KMS-11 (cell line): ENCODE measurements around the gene DIABLO.

ENCODE experiments used
- H2AFZ ChIP-seq: fragments of 200-600 bp; sonication (generic); 2 replicates; pipeline ENCODE4 v1.6.1; 2016; ENCODE audit warnings: antibody characterized with exemption, mixed run types, low read depth
- H3K27ac ChIP-seq: fragments of 200-600 bp; sonication (generic); 2 replicates; pipeline ENCODE4 v1.6.1; 2016; ENCODE audit warnings: mild to moderate bottlenecking, mixed run types
- H3K27me3 ChIP-seq: fragments of 200-600 bp; sonication (generic); 2 replicates; pipeline ENCODE4 v1.6.1; 2017; ENCODE audit warnings: mild to moderate bottlenecking, low read depth, mixed run types, moderate library complexity; ENCODE audit not compliant: insufficient read depth
- H3K36me3 ChIP-seq: fragments of 200-600 bp; sonication (generic); 2 replicates; pipeline ENCODE4 v1.6.1; 2017; ENCODE audit warnings: mild to moderate bottlenecking, mixed run types; ENCODE audit not compliant: insufficient read depth
- H3K4me1 ChIP-seq: fragments of 200-600 bp; sonication (generic); 2 replicates; pipeline ENCODE4 v1.6.1; 2016; ENCODE audit warnings: mild to moderate bottlenecking, low read depth, mixed run types; ENCODE audit not compliant: poor library complexity, severe bottlenecking
- H3K4me2 ChIP-seq: fragments of 200-600 bp; sonication (generic); 2 replicates; pipeline ENCODE4 v1.7.0; 2016; ENCODE audit warnings: mild to moderate bottlenecking, mixed run types
- H3K4me3 ChIP-seq: fragments of 200-600 bp; sonication (generic); IDR thresholded peaks from 2 replicates; pipeline ENCODE4 v1.6.1; 2017; ENCODE audit warnings: low read depth, low read length, mixed read lengths; ENCODE audit not compliant: insufficient read depth
- H3K79me2 ChIP-seq: fragments of 200-600 bp; sonication (generic); 2 replicates; pipeline ENCODE4 v1.6.1; 2016; ENCODE audit warnings: low read depth, mixed run types; ENCODE audit not compliant: insufficient read depth
- H3K9ac ChIP-seq: fragments of 200-600 bp; sonication (generic); 2 replicates; pipeline ENCODE4 v1.6.1; 2016; ENCODE audit warnings: mild to moderate bottlenecking, mixed run types
- H4K20me1 ChIP-seq: fragments of 200-600 bp; sonication (generic); 2 replicates; pipeline ENCODE4 v1.6.1; 2016; ENCODE audit warnings: mild to moderate bottlenecking, mixed run types; ENCODE audit not compliant: insufficient read depth
- CTCF ChIP-seq: fragments of 200-600 bp; sonication (generic); conservative IDR thresholded peaks from 2 replicates; pipeline ENCODE4 v1.6.1; 2017; ENCODE audit warnings: low read depth, mild to moderate bottlenecking, antibody characterized with exemption, low read length, moderate library complexity, mixed read lengths

Gene DIABLO

GRCh38 chr12:122227341-122227740 is 1.5 kb upstream of the DIABLO start:
- H3K27ac ChIP-seq: no peak overlapping the region
- no peak for TF ChIP-seq CTCF
- H3K4me2 ChIP-seq: no peak overlapping the region
- H2AFZ ChIP-seq: no peak overlapping the region
- peaks cover 20% of the 10 kb centered on the region; the same call in 1 of the 2 replicates for H3K79me2 ChIP-seq
- H3K36me3 ChIP-seq: no peaks in the 10 kb centered on the region
- no peak overlapping the region for H3K4me3 ChIP-seq
- H4K20me1 ChIP-seq: no peaks in the 10 kb centered on the region
- no peak overlapping the region for H3K9ac ChIP-seq
- H3K4me1 ChIP-seq: peaks cover 9% of the 10 kb centered on the region
- H3K27me3 ChIP-seq: no peaks in the 10 kb centered on the region

- no peak overlapping the region for H3K9ac ChIP-seq
- H3K27me3 ChIP-seq: no peaks in the 10 kb centered on the region
- H3K36me3 ChIP-seq: no peaks in the 10 kb centered on the region
- no peak overlapping the region for H3K4me3 ChIP-seq
- peaks cover 20% of the 10 kb centered on the region; the same call in 1 of the 2 replicates for H3K79me2 ChIP-seq
- H2AFZ ChIP-seq: no peak overlapping the region
- TF ChIP-seq CTCF: no peak
- H3K4me2 ChIP-seq: no peak overlapping the region
- peaks cover 8% of the 10 kb centered on the region for H3K4me1 ChIP-seq
- no peak overlapping the region for H3K27ac ChIP-seq
- H4K20me1 ChIP-seq: no peaks in the 10 kb centered on the region
Measured at GRCh38 chr12:122226366-122227125, 694 bp upstream of the DIABLO start.

GRCh38 chr12:122216445-122216844 is 9.4 kb downstream of the DIABLO start:
- H3K4me1 ChIP-seq: no peaks in the 10 kb centered on the region
- no peaks in the 10 kb centered on the region for H3K27me3 ChIP-seq
- no peaks in the 10 kb centered on the region for H4K20me1 ChIP-seq
- no peak overlapping the region for H3K9ac ChIP-seq
- no peak overlapping the region for H3K4me3 ChIP-seq
- no peak overlapping the region for H3K27ac ChIP-seq
- H2AFZ ChIP-seq: no peak overlapping the region
- no peak for TF ChIP-seq CTCF
- no peak overlapping the region for H3K4me2 ChIP-seq
- H3K79me2 ChIP-seq: no peaks in the 10 kb centered on the region
- no peaks in the 10 kb centered on the region for H3K36me3 ChIP-seq

GRCh38 chr12:122215771-122216170 is 10.1 kb downstream of the DIABLO start:
- no peaks in the 10 kb centered on the region for H3K79me2 ChIP-seq
- H4K20me1 ChIP-seq: no peaks in the 10 kb centered on the region
- H3K4me2 ChIP-seq: no peak overlapping the region
- H3K27me3 ChIP-seq: no peaks in the 10 kb centered on the region
- H3K4me1 ChIP-seq: no peaks in the 10 kb centered on the region
- H3K4me3 ChIP-seq: no peak overlapping the region
- H3K9ac ChIP-seq: no peak overlapping the region
- TF ChIP-seq CTCF: no peak
- H2AFZ ChIP-seq: no peak overlapping the region
- H3K27ac ChIP-seq: no peak overlapping the region
- no peaks in the 10 kb centered on the region for H3K36me3 ChIP-seq
